Peyer's patch (tissue), 4 donors: ENCODE measurements around the gene NBEAL2. TPM values are rescaled to one million over a fixed set of nuclear protein-coding genes. Genes with fewer than 3 reads are reported as not detected.

Experiments
- DNase-seq, 3 donors: peaks; one replicate each; pipeline ENCODE4 v3.0.0-alpha.2; 2017 to 2019
- H3K27ac ChIP-seq, 4 donors: fragments of 200-600 bp; sonication (generic); one replicate each; pipeline ENCODE4 v1.5.1; 2016 to 2019
- H3K27me3 ChIP-seq, 2 donors: fragments of 200-600 bp; sonication (generic); one replicate each; pipeline ENCODE4 v1.5.1; 2019
- H3K36me3 ChIP-seq, 3 donors: fragments of 200-600 bp; sonication (generic); one replicate each; pipeline ENCODE4 v1.5.1; 2016 to 2019
- H3K4me1 ChIP-seq, 4 donors: fragments of 200-600 bp; sonication (generic); one replicate each; pipeline ENCODE4 v1.5.1; 2016 to 2019
- H3K4me3 ChIP-seq, 4 donors: fragments of 200-600 bp; sonication (generic); 1 replicate in 3 of 4; 2 replicates in 1 of 4; pipeline ENCODE4 v1.5.1; 2016 to 2019; ENCODE audit warnings: mild to moderate bottlenecking in 1 of 4
- H3K9me3 ChIP-seq, 4 donors: fragments of 200-600 bp; sonication (generic); one replicate each; pipeline ENCODE4 v1.5.1; 2016 to 2019; ENCODE audit warnings: mild to moderate bottlenecking in 1 of 4
- CTCF ChIP-seq, 6 experiments: fragments of 450-650 bp in 4 of 6; fragments of 200-600 bp in 2 of 6; sonication (generic) in 1 of 6; IDR thresholded peaks; one replicate each; pipeline ENCODE4 v1.5.1; 2017 to 2019; ENCODE audit warnings: antibody characterized with exemption in 6 of 6, mild to moderate bottlenecking in 3 of 6, moderate library complexity in 1 of 6
- POLR2A ChIP-seq, 2 donors: fragments of 450-650 bp; IDR thresholded peaks; one replicate each; pipeline ENCODE4 v1.5.1; 2017; ENCODE audit warnings: antibody characterized with exemption in 2 of 2, mild to moderate bottlenecking in 2 of 2, moderate library complexity in 2 of 2
- total RNA-seq, 4 donors: library from RNA; depleted of rRNA; stranded (reverse); fragments of >200 nt; gene quantifications; one replicate each; pipeline ENCODE4 v1.1.0, GENCODE V29; 2016

Gene NBEAL2
- total RNA-seq, 4 donors from 2014 or later, result 111 to 304 (median 229) TPM

- no peak for TF ChIP-seq CTCF (IDR thresholded peaks at IDR 0.05)
- TF ChIP-seq POLR2A (IDR thresholded peaks at IDR 0.05), result no peak
- Histone ChIP-seq H3K36me3 (peaks cover 0 to 23% (median 0%) of the 10 kb centered on the region in 3 donors), H3K27me3 (no peaks in the 10 kb centered on the region), H3K4me3 (peak overlapping the region in 2 of 4 donors; percentile 28 to 36), H3K9me3 (no peaks in the 10 kb centered on the region), H3K4me1 (peaks cover 0 to 54% (median 20%) of the 10 kb centered on the region in 4 donors), H3K27ac (peak overlapping the region; percentile 6 to 74 (median 54))
- DNase-seq, result no peak
These were observed 7.9 kb downstream of the NBEAL2 start for GRCh38 chr3:46987319-46987742.

GRCh38 chr3:46987743-46988401 is 8.4 kb downstream of the NBEAL2 start:
- no peaks in the 10 kb centered on the region for H3K9me3 ChIP-seq
- H3K4me3 ChIP-seq, result peak overlapping the region in 3 of 4 donors; percentile 28 to 36 (median 30)
- H3K27ac ChIP-seq, result peak overlapping the region; percentile 59 to 74 (median 67)
- DNase-seq, result peak; percentile 70 to 95 (median 91)
- TF ChIP-seq CTCF (IDR thresholded peaks at IDR 0.05) (no peak), POLR2A (IDR thresholded peaks at IDR 0.05) (no peak)
- peaks cover 0 to 23% (median 0%) of the 10 kb centered on the region in 3 donors for H3K36me3 ChIP-seq
- no peaks in the 10 kb centered on the region for H3K27me3 ChIP-seq
- peaks cover 0 to 48% (median 20%) of the 10 kb centered on the region in 4 donors for H3K4me1 ChIP-seq

DNA sequence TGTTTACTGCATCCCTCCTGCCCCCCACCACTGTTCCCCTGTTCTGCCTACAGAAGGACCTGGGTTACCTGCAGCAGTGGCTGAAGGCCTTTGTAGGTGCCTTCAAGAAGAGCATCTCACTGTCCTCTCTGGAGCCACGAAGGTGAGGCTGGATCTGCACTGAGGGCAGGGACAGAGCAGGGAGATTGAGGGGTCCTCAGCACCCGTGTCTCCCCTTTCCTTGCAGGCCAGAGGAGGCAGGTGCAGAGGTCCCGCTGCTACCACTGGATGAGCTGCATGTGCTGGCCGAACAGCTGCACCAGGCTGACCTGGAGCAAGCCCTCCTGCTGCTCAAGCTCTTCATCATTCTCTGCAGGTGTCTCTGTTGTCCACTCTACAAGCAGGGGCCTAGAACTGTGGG is 9.2 kb downstream of the NBEAL2 start:
- peaks cover 0 to 29% (median 0%) of the 10 kb centered on the region in 3 donors for H3K36me3 ChIP-seq
- no peaks in the 10 kb centered on the region for H3K9me3 ChIP-seq
- no peak for DNase-seq
- no peak overlapping the region for H3K4me3 ChIP-seq
- H3K4me1 ChIP-seq, result peaks cover 0 to 48% (median 20%) of the 10 kb centered on the region in 4 donors
- H3K27ac ChIP-seq, result peak overlapping the region in 3 of 4 donors; percentile 61 to 74 (median 73)
- TF ChIP-seq POLR2A (IDR thresholded peaks at IDR 0.05) (no peak), CTCF (IDR thresholded peaks at IDR 0.05) (no peak)
- no peaks in the 10 kb centered on the region for H3K27me3 ChIP-seq

- DNase-seq, result no peak
- peaks cover 0 to 34% (median 0%) of the 10 kb centered on the region in 3 donors for H3K36me3 ChIP-seq
- H3K4me3 ChIP-seq, result no peak overlapping the region
- H3K27ac ChIP-seq, result peak overlapping the region in 1 of 4 donors; percentile 74
- no peak for TF ChIP-seq POLR2A (IDR thresholded peaks at IDR 0.05)
- no peak for TF ChIP-seq CTCF (IDR thresholded peaks at IDR 0.05)
- no peaks in the 10 kb centered on the region for H3K27me3 ChIP-seq
- H3K9me3 ChIP-seq, result no peaks in the 10 kb centered on the region
- peaks cover 0 to 48% (median 20%) of the 10 kb centered on the region in 4 donors for H3K4me1 ChIP-seq
These were observed 9.8 kb downstream of the NBEAL2 start for GRCh38 chr3:46989146-46989810.

DNA sequence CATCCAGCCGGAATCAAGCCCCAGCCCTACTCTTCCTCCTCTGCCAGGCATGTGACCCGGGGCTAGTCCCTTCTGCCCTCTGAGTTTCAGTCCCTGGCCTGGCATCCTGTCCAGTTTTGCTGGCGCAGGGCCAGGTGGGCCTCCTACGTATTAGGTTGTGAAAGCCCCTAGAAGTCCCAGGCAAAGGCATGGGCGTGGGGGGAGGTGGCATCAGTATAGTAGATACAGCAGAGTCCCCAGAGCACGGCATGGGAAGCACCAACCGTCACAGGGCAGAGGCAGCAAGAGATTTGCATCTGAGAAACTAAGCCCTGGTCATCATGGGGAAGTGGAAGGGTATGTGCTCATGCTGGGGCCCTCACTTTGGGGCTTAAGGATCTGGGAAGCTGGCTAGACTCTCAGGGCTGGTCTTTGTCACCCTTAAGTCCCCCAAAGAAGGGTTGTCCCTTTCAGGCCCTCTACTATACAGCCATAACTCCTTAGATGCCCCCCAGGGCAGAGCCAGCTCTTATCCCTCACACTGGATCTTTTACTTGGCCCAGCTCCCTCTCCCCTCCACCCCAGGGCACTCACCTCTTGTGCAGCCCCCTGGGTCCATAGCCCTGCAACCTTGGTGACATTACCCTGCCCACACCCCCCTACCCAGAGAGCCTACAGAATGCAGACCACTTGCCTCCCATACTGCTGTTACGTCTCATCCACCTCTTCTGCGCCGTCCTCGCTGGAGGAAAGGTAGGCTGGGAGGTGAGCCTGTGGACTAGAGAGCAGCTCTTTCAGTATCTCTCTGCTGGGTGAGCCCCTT is 11.3 kb downstream of the NBEAL2 start:
- TF ChIP-seq POLR2A (IDR thresholded peaks at IDR 0.05), result no peak
- TF ChIP-seq CTCF (IDR thresholded peaks at IDR 0.05), result no peak
- Histone ChIP-seq H3K4me3 (no peak overlapping the region), H3K36me3 (peaks cover 0 to 44% (median 0%) of the 10 kb centered on the region in 3 donors), H3K27ac (peak overlapping the region in 1 of 4 donors; percentile 47), H3K9me3 (no peaks in the 10 kb centered on the region), H3K27me3 (no peaks in the 10 kb centered on the region), H3K4me1 (peaks cover 0 to 33% (median 20%) of the 10 kb centered on the region in 4 donors)
- peak in 2 of 3 donors; percentile 45 to 61 for DNase-seq
